ENCODE measurements around the gene RNF223. TPM values are rescaled to one million over a fixed set of nuclear protein-coding genes. Genes with fewer than 3 reads are reported as not detected.

RNF223 gene
- total RNA-seq, 2 experiments from 2014 or later: not detected

DNA sequence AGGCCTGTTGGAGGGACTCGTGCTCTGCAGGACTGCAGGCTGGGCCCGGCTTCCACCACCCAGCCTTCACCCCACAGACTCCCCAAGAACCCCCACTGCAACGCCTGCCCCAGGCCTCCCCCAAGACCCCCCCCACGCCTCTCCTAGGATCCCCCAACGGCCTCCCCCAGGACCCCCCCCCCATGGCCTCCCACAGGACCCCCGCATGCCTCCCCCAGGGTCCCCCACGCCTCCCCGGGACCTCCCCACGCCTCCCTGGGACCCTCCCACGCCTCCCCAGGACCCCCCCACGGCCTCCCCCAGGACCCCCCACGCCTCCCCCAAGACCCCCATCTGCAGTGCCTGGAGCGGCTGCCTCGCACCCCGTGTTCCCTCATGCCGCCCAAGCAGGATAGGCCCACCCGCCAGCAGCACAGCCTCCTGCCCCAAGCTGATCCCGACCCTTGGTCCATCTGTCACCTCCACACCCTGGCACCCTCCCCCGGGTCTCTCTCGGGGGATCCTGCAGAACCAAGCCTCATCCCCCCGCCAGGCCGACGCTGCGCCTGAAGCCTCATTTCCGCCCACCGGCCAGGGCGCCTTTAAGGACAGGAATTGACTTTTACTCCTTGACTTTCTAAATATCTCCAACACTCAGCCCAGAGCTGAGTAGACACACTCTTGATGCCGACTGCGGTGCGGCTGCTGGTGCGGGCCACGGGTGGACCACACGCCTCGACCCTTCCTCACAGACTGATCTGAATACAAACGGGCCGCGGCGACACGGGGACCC is 14.1 kb upstream of the RNF223 start:
- Mint-ChIP-seq H3K4me3 (no peak overlapping the region), H3K27ac (no peak overlapping the region), H3K36me3 (peaks cover 3% of the 10 kb centered on the region), H3K4me1 (no peaks in the 10 kb centered on the region), H3K9me3 (ENCODE audit: low read depth) (no peaks in the 10 kb centered on the region), H3K27me3 (no peaks in the 10 kb centered on the region)
- CTCF ChIA-PET: no interaction called here
- ATAC-seq (no peak), DNase-seq (no peak)

DNA sequence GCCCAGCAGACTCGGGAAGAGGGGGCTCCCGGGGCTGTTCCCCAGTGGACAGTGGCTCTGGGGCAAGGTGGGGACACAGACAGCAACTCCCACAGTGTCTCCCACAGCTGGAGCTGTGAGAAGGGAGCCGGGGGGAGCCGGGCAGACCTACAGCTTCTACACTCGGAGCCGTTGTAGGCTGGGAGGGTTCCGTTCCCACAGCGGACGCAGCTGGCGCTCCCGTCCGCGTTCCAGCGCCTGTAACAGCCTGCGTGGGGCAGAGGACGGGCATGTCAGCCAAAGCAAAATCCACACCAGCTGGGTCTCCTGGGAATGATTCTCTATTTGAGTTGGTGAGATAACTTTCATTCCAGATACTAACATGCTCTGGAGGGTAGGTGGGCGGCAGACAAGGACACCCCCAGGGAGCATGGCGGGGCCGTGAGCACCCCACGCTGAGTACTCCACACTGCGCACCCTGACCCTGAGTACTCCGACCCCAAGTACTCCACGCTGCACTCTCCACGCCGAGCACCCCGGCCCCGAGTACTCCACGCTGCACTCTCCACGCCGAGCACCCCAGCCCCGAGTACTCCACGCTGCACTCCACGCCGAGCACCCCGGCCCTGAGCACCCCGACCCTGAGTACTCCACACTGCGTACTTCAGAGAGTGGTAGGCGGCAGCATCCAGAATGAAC is 13.4 kb upstream of the RNF223 start:
- CTCF ChIA-PET: no interaction called here
- Mint-ChIP-seq H3K27ac (no peak overlapping the region), H3K4me1 (no peaks in the 10 kb centered on the region), H3K9me3 (ENCODE audit: low read depth) (no peaks in the 10 kb centered on the region), H3K4me3 (no peak overlapping the region), H3K27me3 (no peaks in the 10 kb centered on the region), H3K36me3 (no peaks in the 10 kb centered on the region)
- DNase-seq (no peak), ATAC-seq (no peak)

DNA sequence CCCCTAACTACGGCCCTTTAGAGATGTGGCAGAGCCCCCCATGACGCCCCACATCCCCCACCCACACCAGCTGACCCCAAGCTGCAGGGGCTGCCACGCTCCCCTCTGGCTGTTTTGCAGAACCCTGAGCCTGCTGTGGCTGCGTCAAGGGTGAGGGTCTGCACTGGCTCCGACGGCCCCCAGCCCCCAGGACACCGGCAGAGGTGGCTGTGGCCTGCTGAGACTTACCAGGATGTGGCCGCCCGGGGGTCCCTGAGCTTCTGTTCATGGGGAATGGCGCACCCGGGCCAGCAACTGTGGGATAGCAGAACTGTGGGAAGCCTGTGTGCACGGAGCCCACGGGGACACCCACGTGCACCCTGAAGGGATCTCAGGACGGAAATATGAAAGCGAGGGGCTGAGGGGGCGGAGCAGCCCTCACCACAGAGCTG is 12.8 kb upstream of the RNF223 start:
- no peak for DNase-seq
- Mint-ChIP-seq H3K4me1 (no peaks in the 10 kb centered on the region), H3K36me3 (no peaks in the 10 kb centered on the region), H3K27ac (no peak overlapping the region), H3K27me3 (no peaks in the 10 kb centered on the region), H3K4me3 (no peak overlapping the region), H3K9me3 (ENCODE audit: low read depth) (no peaks in the 10 kb centered on the region)
- ATAC-seq: no peak
- CTCF ChIA-PET: no interaction called here

DNA sequence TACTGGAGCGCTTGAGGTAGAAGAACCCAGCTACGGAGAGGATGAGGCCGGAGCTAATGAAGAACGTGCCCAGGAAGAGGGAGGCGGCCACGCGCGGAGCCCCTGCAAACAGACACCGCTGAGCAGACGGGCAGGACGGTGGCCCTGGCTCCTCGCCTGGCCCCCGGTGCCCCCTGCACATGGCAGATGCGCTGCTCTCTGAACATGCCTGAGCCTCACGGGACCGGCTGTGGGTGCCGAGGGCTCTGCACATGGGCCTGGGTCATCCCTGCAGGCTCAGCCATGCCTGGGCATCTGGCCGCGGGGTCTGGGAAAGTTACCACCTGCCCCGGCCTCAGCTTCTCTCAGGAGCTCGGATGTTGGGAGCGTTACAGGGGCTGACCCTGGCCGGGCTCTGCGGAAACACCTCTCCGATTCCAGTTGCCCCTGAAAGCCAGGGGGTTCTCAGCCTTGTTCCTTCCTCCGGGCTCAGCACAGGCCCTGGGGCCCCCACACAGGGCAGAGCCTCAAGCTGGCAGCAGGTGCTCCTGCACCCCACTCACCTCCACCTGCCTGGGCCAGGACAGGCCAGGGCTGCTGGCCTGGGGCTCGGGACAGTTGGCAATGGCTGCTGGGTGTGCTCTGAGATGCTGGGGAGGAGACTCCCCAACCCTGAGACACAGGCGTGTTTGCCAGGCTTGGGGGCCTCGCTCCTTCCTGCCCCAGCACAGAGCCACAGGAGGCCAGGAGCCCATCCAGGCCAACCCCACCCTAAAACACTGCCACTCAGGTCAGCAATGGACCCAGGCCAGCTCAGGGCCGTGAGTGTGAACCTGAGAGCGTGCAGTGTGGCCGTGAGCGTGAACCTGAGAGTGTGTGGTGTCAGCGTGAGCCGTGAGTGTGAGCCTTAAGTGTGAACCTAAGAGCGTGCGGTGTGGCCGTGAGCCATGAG is 12.1 kb upstream of the RNF223 start:
- H3K4me3 Mint-ChIP-seq: no peak overlapping the region
- H3K36me3 Mint-ChIP-seq: no peaks in the 10 kb centered on the region
- no peak overlapping the region for H3K27ac Mint-ChIP-seq
- no peaks in the 10 kb centered on the region for H3K9me3 Mint-ChIP-seq (ENCODE audit: low read depth)
- CTCF ChIA-PET: no interaction called here
- DNase-seq: no peak
- ATAC-seq: no peak
- H3K4me1 Mint-ChIP-seq: no peaks in the 10 kb centered on the region
- H3K27me3 Mint-ChIP-seq: no peaks in the 10 kb centered on the region

DNA sequence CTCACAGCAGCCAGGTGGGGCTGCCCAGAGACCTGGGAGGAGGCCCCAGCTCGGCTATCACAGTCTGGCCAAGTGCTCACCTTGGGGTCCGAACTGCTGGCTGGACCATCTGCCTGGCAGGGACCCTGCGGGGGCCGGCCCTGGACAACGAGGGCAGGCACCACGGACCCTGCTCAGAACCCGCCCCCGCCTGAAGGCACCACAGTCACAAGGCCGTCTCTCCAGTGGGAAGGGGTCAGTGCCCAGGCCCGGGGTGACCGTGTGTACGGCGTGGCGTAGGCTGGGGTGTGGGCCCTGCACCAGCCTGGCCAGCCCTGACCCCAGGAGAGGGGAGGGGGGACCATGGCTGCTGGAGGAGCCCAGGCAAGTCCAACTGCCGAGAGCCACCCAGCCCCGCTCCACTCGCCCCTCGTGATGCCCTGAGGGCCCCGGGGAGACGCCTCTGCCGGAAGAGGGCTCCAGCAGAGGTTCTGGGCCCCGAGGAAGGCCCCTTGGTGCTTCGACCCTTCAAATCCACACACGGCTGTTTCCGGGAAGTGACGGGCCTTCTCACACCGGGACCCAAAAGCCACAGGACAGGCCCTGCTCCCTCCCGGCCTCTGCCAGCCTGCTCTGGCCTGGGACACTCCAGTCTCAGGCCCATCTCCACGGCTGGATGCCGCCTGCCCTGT is 11.2 kb upstream of the RNF223 start:
- Mint-ChIP-seq H3K27ac (no peak overlapping the region), H3K27me3 (no peaks in the 10 kb centered on the region), H3K4me1 (no peaks in the 10 kb centered on the region), H3K36me3 (no peaks in the 10 kb centered on the region), H3K4me3 (no peak overlapping the region), H3K9me3 (ENCODE audit: low read depth) (no peaks in the 10 kb centered on the region)
- ATAC-seq (no peak), DNase-seq (no peak)
- CTCF ChIA-PET: no interaction called here

DNA sequence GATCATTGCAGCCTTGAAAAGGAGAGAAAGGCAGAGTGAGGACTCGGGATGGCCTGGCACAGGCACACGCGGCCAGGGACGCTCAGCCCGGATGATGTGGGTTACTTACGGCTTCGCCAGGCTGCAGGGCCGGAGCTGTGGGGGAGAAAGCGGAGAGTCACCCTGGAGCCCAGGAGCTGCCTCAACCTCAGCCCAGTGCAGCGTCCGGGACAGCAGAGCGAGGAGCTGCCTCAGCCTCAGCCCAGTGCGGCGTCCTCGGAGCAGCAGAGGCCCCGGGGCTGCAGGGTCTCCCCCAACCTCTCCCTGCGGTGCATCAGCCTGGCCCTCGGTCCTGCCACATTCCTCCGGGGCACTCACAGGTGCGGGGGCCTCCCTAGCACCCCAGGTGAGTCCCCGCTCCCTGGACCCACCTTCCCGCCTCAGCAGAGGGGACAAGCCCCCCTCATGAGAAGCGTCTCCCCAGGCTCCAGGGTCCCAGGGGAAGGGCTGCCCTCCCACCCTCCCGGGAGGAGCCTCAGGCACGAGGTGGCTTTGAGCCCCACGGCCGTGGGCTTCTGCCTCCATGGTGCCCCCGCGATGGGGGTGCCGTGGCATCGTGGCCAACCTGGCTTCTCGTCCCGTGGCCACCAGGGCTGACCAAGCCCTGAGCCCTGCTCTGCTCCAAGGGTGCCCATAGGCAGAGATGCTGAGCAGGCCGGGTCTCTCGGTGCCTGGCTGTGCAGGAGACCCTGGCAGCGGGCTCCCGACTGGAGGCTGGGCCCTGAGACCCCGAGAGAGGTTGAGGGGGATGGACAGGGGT is 10.5 kb upstream of the RNF223 start:
- CTCF ChIA-PET: no interaction called here
- ATAC-seq: no peak
- Mint-ChIP-seq H3K4me3 (no peak overlapping the region), H3K27ac (no peak overlapping the region), H3K36me3 (no peaks in the 10 kb centered on the region), H3K27me3 (peaks cover 2% of the 10 kb centered on the region), H3K9me3 (ENCODE audit: low read depth) (no peaks in the 10 kb centered on the region), H3K4me1 (peaks cover 1% of the 10 kb centered on the region)
- no peak for DNase-seq

DNA sequence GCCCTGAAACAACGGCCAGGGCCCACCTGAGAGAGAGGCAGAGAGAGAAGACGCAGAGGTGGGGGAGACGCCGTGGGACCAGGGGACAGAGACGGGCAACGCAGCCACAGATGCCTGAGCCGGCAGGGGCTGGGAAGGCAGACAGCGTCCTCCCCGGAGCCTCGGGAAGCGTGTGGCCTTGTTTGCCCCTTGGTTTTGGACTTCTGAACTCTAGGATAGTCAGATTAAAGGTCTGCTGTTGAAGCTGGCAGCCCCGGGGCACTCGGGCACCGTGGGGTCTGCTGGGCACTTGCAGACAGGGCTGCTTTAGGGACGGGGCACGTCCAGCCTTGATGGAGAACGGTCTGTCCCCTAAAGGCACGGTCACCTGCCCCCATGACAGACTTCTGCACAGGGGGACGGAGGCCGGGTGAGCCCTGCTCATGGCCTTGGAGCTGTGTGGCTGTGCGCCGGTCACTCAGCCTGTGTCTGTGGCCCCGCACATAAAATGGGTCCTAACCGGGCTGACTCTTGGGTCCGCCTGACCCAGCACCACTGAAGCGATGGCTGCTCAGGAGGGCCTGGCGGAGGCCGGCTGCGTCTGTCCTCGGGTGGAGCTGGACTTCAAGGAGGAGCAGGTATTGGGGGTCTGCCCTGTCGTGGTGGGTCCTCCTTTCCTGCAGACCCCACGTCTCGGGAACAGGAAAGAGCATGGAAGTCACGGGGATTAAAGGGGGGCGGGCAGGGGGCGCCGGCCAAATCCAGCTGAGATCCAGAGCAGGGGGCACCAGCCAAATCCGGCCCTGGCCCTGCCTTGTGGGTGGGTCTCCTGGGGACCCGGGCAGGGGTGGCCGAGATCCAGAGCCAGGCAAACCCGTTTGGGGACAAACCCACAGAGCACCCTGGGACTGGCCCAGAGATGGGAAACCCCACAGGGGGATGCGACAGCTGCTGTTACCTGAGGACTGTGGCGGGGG is 9.6 kb upstream of the RNF223 start:
- ATAC-seq: no peak
- H3K27me3 Mint-ChIP-seq: peaks cover 5% of the 10 kb centered on the region
- CTCF ChIA-PET: no interaction called here
- H3K36me3 Mint-ChIP-seq: no peaks in the 10 kb centered on the region
- no peak for DNase-seq
- no peaks in the 10 kb centered on the region for H3K9me3 Mint-ChIP-seq (ENCODE audit: low read depth)
- H3K4me1 Mint-ChIP-seq: peaks cover 4% of the 10 kb centered on the region
- H3K4me3 Mint-ChIP-seq: no peak overlapping the region
- H3K27ac Mint-ChIP-seq: no peak overlapping the region

DNA sequence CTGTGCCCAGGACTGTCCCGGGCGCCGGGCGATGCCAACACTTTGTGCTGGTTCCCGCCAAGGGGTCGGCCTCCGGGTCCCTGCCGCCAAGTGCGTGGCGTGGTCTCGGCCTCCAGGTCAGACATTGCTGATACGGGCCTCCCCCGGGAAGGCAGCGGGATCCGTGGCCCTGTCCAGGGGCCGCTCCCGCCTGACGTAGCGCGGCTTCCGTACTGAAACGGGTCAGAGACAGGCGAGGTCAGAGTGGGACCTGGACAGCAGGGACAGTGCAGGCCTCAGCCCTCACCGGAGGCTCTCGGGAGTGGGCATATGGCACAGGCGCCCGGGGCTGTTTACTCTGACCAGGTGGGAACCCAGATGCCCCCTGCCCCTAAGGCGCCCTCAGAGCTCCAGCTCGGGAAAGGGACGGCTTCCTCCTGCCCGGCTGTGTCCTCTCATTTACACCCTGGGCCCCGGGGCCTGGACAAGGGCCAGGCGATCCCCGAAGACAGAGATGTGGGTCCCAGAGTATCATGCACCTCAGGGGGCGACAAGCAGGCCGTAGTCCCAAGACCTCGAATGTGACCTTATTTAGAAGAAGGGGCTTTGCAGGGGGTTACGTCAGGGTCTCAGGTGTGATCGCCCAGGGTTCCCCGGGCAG is 8.8 kb upstream of the RNF223 start:
- Mint-ChIP-seq H3K4me3 (no peak overlapping the region), H3K9me3 (ENCODE audit: low read depth) (no peaks in the 10 kb centered on the region), H3K36me3 (no peaks in the 10 kb centered on the region), H3K4me1 (peaks cover 4% of the 10 kb centered on the region), H3K27ac (no peak overlapping the region), H3K27me3 (peaks cover 5% of the 10 kb centered on the region)
- CTCF ChIA-PET: no interaction called here
- no peak for DNase-seq
- no peak for ATAC-seq

DNA sequence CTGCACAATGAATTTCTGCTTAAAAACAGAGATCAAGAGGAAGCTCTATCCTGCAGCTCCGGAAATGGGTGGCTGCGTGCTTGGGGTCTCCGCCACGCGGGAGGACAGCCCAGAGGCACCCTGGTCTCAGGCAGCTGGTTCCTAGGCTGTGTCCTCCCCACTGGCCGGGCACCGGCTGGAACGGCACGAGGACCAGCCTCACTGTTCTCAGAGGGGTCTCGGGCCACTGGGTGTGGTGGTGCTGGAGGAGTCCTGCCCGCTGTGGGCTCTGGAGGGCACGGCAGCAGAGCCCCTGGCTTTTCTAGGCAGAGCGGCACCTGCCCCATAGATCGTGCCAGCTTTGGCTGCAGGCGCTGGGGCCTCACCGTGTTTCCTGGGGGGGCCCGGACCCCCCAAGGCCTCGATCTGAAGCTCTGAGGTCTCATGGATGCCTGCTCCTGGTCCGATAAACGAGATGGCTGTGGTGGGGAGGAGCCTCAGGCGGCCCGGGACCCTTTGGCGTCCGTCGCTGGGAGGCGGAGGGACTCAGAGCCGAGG is 8.2 kb upstream of the RNF223 start:
- CTCF ChIA-PET: no interaction called here
- ATAC-seq (no peak), DNase-seq (no peak)
- H3K4me3 Mint-ChIP-seq: no peak overlapping the region
- H3K36me3 Mint-ChIP-seq: no peaks in the 10 kb centered on the region
- H3K9me3 Mint-ChIP-seq (ENCODE audit: low read depth): no peaks in the 10 kb centered on the region
- H3K27me3 Mint-ChIP-seq: peaks cover 5% of the 10 kb centered on the region
- peaks cover 4% of the 10 kb centered on the region for H3K4me1 Mint-ChIP-seq
- H3K27ac Mint-ChIP-seq: no peak overlapping the region

DNA sequence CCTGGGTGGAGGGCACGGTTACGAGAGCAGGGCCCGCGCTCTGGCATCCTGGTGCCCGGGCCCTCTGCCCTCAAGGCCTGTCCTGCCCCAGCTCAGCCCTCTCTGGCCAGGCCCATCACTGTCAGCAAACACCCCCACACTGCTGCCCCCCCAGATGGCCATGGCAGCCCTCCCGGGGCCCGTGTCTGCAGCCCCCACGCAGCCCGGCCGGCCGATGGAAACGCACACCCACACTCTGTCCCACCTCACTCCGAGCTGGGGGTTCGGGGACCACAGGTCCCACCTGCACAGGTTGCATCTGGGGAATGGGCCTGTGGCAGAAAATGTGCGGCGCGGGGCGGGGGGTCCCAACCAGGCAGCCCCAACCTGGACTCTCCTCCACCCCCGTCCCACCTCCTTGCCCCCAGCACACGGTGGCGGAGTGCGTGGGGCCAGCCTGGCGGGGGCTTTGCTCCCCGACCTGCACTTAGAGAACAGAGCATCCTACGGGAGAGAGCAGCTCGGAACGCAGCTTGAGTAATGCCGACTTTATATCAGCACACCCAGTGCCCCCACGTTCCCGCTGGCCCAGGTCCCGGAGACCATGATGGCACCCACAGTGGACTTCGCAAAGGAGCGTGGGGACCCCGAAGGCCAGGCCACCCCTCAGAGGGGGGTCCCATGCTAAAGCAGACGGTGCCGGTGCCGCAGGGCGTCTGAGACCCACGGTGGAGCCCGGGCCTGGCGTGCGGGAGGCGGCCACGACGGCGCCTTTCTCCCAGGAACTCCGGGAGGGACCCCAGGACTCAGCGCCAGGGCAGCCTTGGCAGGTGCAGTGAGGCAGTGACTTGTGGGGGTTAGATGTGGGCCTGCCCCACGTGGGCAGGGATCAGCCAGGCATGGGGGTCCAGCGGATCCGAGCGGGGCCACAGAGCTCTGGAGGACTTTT is 7.5 kb upstream of the RNF223 start:
- CTCF ChIA-PET: no interaction called here
- ATAC-seq (no peak), DNase-seq (no peak)
- Mint-ChIP-seq H3K36me3 (no peaks in the 10 kb centered on the region), H3K9me3 (ENCODE audit: low read depth) (no peaks in the 10 kb centered on the region), H3K4me1 (peaks cover 4% of the 10 kb centered on the region), H3K27ac (no peak overlapping the region), H3K4me3 (no peak overlapping the region), H3K27me3 (peaks cover 5% of the 10 kb centered on the region)

DNA sequence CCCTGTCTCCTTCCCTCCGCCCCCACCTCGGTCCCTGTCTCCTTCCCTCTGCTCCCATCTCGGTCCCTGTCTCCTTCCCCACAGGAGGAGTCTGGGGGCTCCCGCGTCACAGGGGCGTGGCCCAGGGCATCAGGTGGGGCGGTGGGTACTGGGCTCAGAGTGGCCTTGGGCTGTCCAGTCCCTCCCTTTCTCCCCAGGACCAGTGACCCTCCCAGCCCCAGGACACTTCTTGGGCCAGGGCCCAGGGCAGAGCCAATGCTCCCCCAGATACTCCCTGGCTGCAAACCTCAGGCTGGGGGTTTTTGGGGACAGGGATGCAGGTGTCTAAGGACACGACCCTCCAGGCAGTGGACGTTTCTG is 6.8 kb upstream of the RNF223 start:
- Mint-ChIP-seq H3K36me3 (no peaks in the 10 kb centered on the region), H3K9me3 (ENCODE audit: low read depth) (no peaks in the 10 kb centered on the region), H3K27me3 (peaks cover 5% of the 10 kb centered on the region), H3K4me3 (no peak overlapping the region), H3K27ac (no peak overlapping the region), H3K4me1 (peaks cover 4% of the 10 kb centered on the region)
- ATAC-seq (no peak), DNase-seq (no peak)
- CTCF ChIA-PET: no interaction called here
